Femur (tissue), 1 donor: ENCODE measurements around the gene NTRK2.
A peak's percentile ranks its signal among the peaks of the same experiment; 100 is the strongest.

Experiments used
- DNase-seq: peaks from one replicate; pipeline ENCODE4 v3.0.0-alpha.2; 2017

The NTRK2 gene

DNA sequence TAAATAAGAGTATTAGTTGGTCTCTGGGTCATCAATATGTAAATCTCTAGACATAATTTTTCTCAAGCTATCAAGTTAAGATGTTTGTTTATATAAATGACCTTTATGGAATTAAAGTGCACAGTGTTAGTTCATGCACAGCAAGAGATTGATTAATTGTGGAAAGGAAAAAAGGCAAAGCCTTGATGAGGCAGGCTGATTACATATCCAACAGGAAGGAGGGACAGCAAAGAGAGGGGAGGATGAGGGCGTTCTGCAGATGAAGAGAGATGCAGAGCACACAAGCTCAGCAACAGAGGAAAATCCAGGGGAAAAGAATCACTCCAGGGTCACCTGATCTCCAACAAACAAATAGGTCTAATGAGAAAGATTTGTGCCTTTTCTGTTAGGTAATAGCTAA lies 16.5 kb downstream of the NTRK2 start:
- DNase-seq, result no peak

DNA sequence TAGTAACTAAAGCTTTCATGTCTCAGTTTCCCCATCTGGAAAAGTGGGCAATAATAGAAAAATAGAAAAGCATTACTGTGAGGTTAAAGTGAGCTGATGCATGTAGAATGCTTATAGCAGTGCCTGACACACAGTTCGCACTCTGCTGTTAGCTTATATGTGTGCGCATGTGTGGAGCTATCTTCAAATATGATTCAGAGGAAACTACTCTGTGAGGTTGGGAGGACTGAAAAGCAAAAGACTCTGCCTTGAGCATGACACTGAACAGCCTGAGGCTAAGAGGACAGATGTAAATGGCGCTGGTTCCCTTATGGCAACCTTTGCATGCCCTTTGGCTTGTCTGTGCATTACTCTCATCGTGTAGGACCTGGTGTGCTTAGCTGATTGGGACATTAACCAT lies 19.4 kb downstream of the NTRK2 start:
- no peak for DNase-seq

- DNase-seq, result no peak
Observed at GRCh38 chr9:84691634-84692033, 22.1 kb downstream of the NTRK2 start.

DNA sequence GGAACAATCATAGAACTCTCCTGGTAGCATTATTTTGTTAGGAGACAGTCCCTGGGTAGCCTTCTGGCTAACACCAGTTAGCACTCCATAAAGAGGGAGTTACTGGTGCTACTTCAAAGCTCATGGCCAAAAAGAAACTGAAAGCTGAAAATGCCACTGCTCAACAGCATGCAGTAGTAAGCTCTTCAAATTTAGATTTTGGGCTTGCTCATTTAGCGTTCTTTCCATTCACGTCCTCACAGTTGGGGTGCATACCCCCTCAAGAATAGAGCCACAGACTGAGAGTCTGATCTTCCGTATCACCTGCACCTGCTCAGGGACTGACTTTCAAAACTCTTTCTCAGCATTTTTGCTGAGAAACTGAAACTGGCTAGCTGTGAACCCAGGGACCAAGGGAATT lies 24.7 kb downstream of the NTRK2 start:
- DNase-seq, result no peak

- no peak for DNase-seq
Observed at GRCh38 chr9:84697042-84697441, 27.5 kb downstream of the NTRK2 start.

- DNase-seq, result peak; percentile 72
Observed at GRCh38 chr9:84697509-84698114, 28.1 kb downstream of the NTRK2 start.

DNA sequence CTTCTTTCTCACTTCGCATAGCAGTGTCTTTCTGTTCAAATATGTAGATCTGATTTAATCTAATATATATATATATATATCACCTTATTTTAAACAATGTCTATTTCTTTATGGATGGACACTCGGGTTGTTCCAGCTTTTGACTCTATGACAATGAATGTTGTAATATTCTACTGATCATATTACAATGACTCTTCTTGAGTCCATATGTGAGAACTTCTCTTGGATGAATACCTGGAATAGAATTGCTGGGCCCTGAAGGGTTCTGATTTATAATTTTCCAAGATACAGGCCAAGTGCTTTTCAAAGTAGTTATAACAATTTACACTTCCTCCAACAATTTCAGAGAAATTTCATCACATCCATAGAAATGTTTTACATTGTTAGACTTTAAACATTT lies 28.8 kb downstream of the NTRK2 start:
- DNase-seq, result no peak

DNA sequence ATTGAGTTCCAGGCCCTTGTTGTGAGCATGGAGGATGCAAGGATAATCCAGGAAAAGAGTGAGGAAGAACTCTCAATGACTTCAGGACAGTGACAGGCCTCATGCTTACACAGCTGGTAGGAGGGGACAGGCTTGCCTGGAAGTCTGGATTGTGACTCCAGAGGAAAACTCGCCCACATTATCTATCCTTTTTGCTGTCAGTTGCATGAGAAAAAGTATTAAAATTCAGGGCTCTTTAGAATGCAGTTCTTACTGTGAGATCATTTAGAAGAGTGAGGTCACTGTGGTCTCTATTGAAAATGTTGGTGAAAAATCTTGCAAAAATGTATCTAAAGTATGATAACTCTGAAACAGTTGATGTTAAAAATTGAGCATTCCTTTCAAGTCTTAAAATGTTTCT lies 30.5 kb downstream of the NTRK2 start:
- DNase-seq, result no peak

- no peak for DNase-seq
Observed at GRCh38 chr9:84701801-84702200, 32.3 kb downstream of the NTRK2 start.

DNA sequence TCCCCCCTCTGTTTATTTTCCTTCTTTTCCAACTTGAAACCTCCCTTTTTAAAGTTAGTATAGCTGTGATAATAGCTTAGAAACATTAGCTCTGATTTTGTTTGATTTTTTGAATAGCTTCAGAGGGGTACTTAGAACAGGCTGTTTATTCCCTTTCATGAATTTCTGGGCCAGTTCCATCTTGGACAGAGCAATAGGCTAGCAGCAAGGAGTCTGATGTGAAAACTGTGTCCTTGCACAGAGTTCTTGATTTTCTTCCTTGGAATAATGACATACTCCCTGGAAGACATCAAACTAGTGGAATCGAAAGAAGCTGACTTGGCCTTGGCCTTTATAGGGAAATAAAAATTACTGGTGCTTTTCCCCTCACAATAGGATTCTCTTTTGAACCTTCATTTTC lies 32.9 kb downstream of the NTRK2 start:
- DNase-seq, result no peak

DNA sequence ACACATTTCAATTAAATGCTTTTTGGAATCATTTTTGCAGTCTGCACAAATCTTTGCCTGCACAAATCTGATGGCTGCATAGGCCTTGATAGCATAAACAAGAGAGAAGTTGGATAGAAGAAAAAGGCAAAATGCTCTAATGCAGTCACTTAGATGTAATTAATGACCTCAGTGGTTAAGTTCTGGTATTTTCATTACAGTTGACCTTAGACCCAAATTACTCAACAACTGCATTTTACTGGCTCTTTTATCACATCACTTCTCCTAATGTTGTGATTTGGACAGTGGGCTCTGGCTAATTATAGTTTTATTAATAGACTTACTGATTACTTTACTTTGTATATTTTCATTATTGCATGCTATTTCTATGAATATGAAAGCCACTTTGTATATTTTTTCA lies 34.3 kb downstream of the NTRK2 start:
- no peak for DNase-seq

- DNase-seq, result no peak
Observed at GRCh38 chr9:84705128-84705527, 35.6 kb downstream of the NTRK2 start.

DNA sequence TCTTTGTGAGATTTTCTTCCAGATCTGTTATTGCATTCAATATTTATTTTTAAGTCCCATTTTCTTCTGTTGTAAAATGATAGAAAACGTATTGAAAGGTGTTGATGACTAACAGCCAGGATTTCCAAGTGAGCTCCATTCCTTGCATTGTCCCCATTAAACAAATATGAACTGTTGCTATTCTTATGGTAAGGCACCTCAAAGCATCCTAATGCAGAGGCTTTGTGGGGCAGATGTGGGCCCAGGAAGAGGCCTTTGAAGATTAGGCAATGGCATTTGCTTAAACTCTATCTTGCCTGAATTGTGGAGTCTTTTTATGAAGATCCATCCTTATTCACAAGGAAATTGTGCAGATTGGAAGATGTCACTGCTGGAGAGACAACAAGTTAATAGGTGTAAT lies 38.9 kb downstream of the NTRK2 start:
- DNase-seq, result no peak

- no peak for DNase-seq
Observed at GRCh38 chr9:84709056-84709455, 39.5 kb downstream of the NTRK2 start.

DNA sequence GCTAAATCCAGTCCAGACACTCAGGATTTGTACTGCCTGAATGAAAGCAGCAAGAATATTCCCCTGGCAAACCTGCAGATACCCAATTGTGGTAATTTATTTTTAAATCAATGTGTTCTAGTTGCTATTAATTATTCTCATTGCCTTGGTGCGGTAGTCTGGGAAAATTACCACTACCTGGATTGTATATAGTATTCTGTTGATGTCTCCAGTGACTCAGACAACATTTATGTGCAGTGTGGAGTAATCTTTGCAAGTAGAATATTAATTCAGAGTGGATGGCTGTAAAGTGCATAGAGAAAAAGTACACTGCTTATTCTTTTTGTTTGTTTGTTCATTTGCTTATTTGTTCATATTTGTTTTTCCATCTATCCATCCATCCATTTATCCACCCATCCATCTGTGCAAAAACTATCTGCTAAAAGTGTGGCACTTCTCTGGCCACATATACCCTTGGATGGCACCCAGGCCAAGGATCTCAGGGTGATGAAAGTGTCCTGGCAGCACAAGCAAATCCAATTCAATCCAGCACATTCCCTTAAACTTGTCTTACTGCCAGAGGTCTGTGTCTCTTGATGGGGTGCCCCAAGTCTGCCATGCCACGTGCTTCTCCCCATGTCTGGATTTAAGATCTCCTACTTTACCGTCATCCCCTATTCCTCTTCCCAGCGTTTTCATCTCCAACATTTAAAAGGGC lies 41.3 kb downstream of the NTRK2 start:
- DNase-seq, result no peak

- DNase-seq, result no peak
Observed at GRCh38 chr9:84711398-84711777, 41.9 kb downstream of the NTRK2 start.

- DNase-seq, result peak; percentile 45
Observed at GRCh38 chr9:84711936-84712335, 42.4 kb downstream of the NTRK2 start.

GRCh38 chr9:84716217-84716616 lies 46.7 kb downstream of the NTRK2 start:
- no peak for DNase-seq

DNA sequence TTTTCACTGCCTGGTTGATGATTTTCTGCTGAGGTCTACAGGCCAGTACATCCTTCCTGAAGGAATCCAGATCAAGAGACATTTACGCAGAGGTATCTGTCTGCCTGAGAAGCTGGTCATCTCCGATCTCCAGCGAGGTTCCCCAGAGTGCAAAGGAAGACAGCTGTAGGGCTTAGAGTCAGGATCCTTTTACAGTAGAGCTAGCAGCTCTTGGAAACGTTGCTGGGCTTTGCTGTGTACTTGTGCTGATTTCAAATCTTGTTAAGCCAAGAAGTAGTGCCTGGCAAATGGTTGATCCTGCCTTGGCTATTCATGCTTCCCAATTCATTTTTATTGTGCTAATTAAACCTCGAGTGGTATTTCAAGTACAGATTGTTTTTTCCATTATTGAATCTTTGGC lies 48.9 kb downstream of the NTRK2 start:
- peak; percentile 64 for DNase-seq

- no peak for DNase-seq
Observed at GRCh38 chr9:84722388-84722989, 53.0 kb downstream of the NTRK2 start.

GRCh38 chr9:84723426-84723825 lies 53.9 kb downstream of the NTRK2 start:
- DNase-seq, result no peak

DNA sequence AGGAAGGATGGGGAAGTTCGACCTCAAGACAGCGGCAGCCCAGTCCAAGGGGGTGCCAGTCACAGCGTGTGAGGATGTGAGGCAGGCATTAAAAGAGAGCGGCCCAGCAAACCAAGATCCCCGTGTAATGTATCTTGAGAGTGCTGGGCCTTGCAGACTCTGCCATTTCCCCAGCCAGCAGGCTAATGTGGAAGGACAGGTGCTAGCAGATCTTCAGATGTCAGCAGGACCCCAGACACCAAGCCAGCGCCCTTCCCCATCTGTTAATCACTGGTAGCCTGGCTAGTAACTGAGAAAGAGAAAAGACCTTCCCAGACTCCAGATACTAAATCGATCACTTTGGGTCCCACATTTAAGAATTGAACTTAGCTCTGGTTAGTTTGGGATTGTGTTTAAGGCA lies 62.2 kb downstream of the NTRK2 start:
- DNase-seq, result no peak

GRCh38 chr9:84736081-84736480 lies 66.6 kb downstream of the NTRK2 start:
- no peak for DNase-seq

GRCh38 chr9:84736536-84736935 lies 67.0 kb downstream of the NTRK2 start:
- DNase-seq, result no peak

DNA sequence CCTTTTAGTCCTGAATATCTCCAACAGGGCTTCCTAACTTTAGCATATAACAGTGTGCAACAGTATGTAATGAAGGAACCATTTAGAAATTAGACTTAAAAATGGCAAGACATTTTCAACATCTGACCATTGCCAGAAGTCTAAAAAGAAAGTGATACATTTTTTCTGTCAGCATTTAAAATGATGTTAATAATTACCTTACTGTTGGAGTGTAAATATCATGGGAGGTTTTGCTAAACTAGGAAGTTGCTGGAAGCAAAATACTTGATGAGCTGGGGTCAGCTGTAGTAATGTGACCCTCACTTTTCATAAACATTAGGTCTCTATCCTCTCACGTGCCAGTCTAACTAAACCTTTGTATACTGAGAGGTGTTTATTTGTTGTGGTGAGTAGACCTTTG lies 68.8 kb downstream of the NTRK2 start:
- no peak for DNase-seq
